ENCODE data around the gene RTN4IP1.

Gene RTN4IP1

GRCh38 chr6:106608080-106608668 is 21.1 kb downstream of the RTN4IP1 start:
- Histone ChIP-seq H3K79me1 (ENCODE audit: low read depth, low read length) (peaks cover 2% of the 10 kb centered on the region), H2AK5ac (ENCODE audit: low read depth, low read length) (no peak overlapping the region), H3K18ac (ENCODE audit: low read length) (no peak overlapping the region), H3K27ac (replicated peaks; ENCODE audit: low read length) (no peak overlapping the region), H2BK5ac (ENCODE audit: low read length) (no peak overlapping the region), H3K27me3 (ENCODE audit: control insufficient read depth in 3 of 3, insufficient read depth in 3 of 3, low read depth in 1 of 3, low read length in 3 of 3) (peaks cover 0 to 2% (median 0%) of the 10 kb centered on the region in 3 experiments), H3K4me1 (ENCODE audit: control insufficient read depth in 2 of 2, insufficient read depth in 1 of 2, low read depth in 1 of 2, low read length in 2 of 2) (no peaks in the 10 kb centered on the region), H3K9ac (ENCODE audit: low read depth, low read length, poor library complexity) (no peak overlapping the region), H3K4me3 (ENCODE audit: low read length in 2 of 2) (no peak overlapping the region), H2BK15ac (ENCODE audit: low read length) (no peak overlapping the region), H3K4ac (ENCODE audit: low read length) (no peak overlapping the region), H3K14ac (ENCODE audit: low read length) (no peak overlapping the region), H2BK120ac (ENCODE audit: low read depth, low read length) (no peak overlapping the region), H3K9me3 (replicated peaks in 1 of 2; ENCODE audit: control insufficient read depth in 2 of 2, insufficient read depth in 1 of 2, low read depth in 1 of 2, low read length in 2 of 2) (no peaks in the 10 kb centered on the region), H3K23ac (ENCODE audit: low read depth, low read length, poor library complexity) (no peak overlapping the region), H4K8ac (ENCODE audit: low read depth, low read length) (no peak overlapping the region), H3K36me3 (replicated peaks in 1 of 2; ENCODE audit: control insufficient read depth in 2 of 2, insufficient read depth in 2 of 2, low read length in 2 of 2) (peaks cover 0 to 2% of the 10 kb centered on the region in 2 donors), H4K91ac (ENCODE audit: low read depth, low read length, poor library complexity) (no peak overlapping the region), H2BK12ac (ENCODE audit: low read length) (no peak overlapping the region), H3K4me2 (ENCODE audit: insufficient read depth, low read length, poor library complexity, severe bottlenecking) (no peak overlapping the region), H2AFZ (ENCODE audit: low read length) (no peak overlapping the region)
- DNase-seq (ENCODE audit: low spot score): peak; percentile 46
- no CpG with 5 or more reads among the region's 2 CpGs for whole genome bisulfite sequencing, 2 donors (ENCODE audit: extremely low coverage in 2 of 2, insufficient read length in 2 of 2, insufficient replicate concordance in 1 of 2)

- Histone ChIP-seq H3K36me3 (replicated peaks in 1 of 2; ENCODE audit: control insufficient read depth in 2 of 2, insufficient read depth in 2 of 2, low read length in 2 of 2) (peaks cover 0 to 2% of the 10 kb centered on the region in 2 donors), H4K8ac (ENCODE audit: low read depth, low read length) (no peak overlapping the region), H2AFZ (ENCODE audit: low read length) (no peak overlapping the region), H3K27ac (replicated peaks; ENCODE audit: low read length) (no peak overlapping the region), H3K9me3 (replicated peaks in 1 of 2; ENCODE audit: control insufficient read depth in 2 of 2, insufficient read depth in 1 of 2, low read depth in 1 of 2, low read length in 2 of 2) (no peaks in the 10 kb centered on the region), H3K9ac (ENCODE audit: low read depth, low read length, poor library complexity) (no peak overlapping the region), H3K27me3 (ENCODE audit: control insufficient read depth in 3 of 3, insufficient read depth in 3 of 3, low read depth in 1 of 3, low read length in 3 of 3) (peaks cover 0 to 2% (median 0%) of the 10 kb centered on the region in 3 experiments), H2BK12ac (ENCODE audit: low read length) (no peak overlapping the region), H2BK15ac (ENCODE audit: low read length) (no peak overlapping the region), H2AK5ac (ENCODE audit: low read depth, low read length) (no peak overlapping the region), H3K23ac (ENCODE audit: low read depth, low read length, poor library complexity) (no peak overlapping the region), H3K14ac (ENCODE audit: low read length) (no peak overlapping the region), H3K18ac (ENCODE audit: low read length) (no peak overlapping the region), H2BK120ac (ENCODE audit: low read depth, low read length) (no peak overlapping the region), H3K4me1 (ENCODE audit: control insufficient read depth in 2 of 2, insufficient read depth in 1 of 2, low read depth in 1 of 2, low read length in 2 of 2) (no peaks in the 10 kb centered on the region), H3K4me3 (ENCODE audit: low read length in 2 of 2) (no peak overlapping the region), H3K4me2 (ENCODE audit: insufficient read depth, low read length, poor library complexity, severe bottlenecking) (no peak overlapping the region), H3K79me1 (ENCODE audit: low read depth, low read length) (peaks cover 2% of the 10 kb centered on the region), H4K91ac (ENCODE audit: low read depth, low read length, poor library complexity) (no peak overlapping the region), H3K4ac (ENCODE audit: low read length) (no peak overlapping the region), H2BK5ac (ENCODE audit: low read length) (no peak overlapping the region)
- no peak for DNase-seq (ENCODE audit: low spot score)
- no CpG with 5 or more reads among the region's 2 CpGs for WGBS, 2 donors (ENCODE audit: extremely low coverage in 2 of 2, insufficient read length in 2 of 2, insufficient replicate concordance in 1 of 2)
Measured at GRCh38 chr6:106600329-106600728, 29.0 kb downstream of the RTN4IP1 start.

- no peak for DNase-seq (ENCODE audit: low spot score)
- no peak overlapping the region for H3K9ac ChIP-seq (ENCODE audit: low read depth, low read length, poor library complexity)
- no CpG with 5 or more reads among the region's 2 CpGs for WGBS, 2 donors (ENCODE audit: extremely low coverage in 2 of 2, insufficient read length in 2 of 2, insufficient replicate concordance in 1 of 2)
- H3K14ac ChIP-seq (ENCODE audit: low read length): no peak overlapping the region
- no peaks in the 10 kb centered on the region for H3K36me3 ChIP-seq (replicated peaks in 1 of 2; ENCODE audit: control insufficient read depth in 2 of 2, insufficient read depth in 2 of 2, low read length in 2 of 2)
- no peak overlapping the region for H3K23ac ChIP-seq (ENCODE audit: low read depth, low read length, poor library complexity)
- no peak overlapping the region for H3K4me2 ChIP-seq (ENCODE audit: insufficient read depth, low read length, poor library complexity, severe bottlenecking)
- H3K4me3 ChIP-seq (ENCODE audit: low read length in 2 of 2): no peak overlapping the region
- peaks cover 1% of the 10 kb centered on the region for H3K79me1 ChIP-seq (ENCODE audit: low read depth, low read length)
- no peak overlapping the region for H3K27ac ChIP-seq (replicated peaks; ENCODE audit: low read length)
- no peaks in the 10 kb centered on the region for H3K9me3 ChIP-seq (replicated peaks in 1 of 2; ENCODE audit: control insufficient read depth in 2 of 2, insufficient read depth in 1 of 2, low read depth in 1 of 2, low read length in 2 of 2)
- no peaks in the 10 kb centered on the region for H3K27me3 ChIP-seq (ENCODE audit: control insufficient read depth in 3 of 3, insufficient read depth in 3 of 3, low read depth in 1 of 3, low read length in 3 of 3)
- H2BK5ac ChIP-seq (ENCODE audit: low read length): no peak overlapping the region
- H4K8ac ChIP-seq (ENCODE audit: low read depth, low read length): no peak overlapping the region
- no peak overlapping the region for H2BK15ac ChIP-seq (ENCODE audit: low read length)
- no peak overlapping the region for H2BK12ac ChIP-seq (ENCODE audit: low read length)
- no peak overlapping the region for H4K91ac ChIP-seq (ENCODE audit: low read depth, low read length, poor library complexity)
- H2AFZ ChIP-seq (ENCODE audit: low read length): no peak overlapping the region
- no peak overlapping the region for H3K4ac ChIP-seq (ENCODE audit: low read length)
- no peak overlapping the region for H2BK120ac ChIP-seq (ENCODE audit: low read depth, low read length)
- no peaks in the 10 kb centered on the region for H3K4me1 ChIP-seq (ENCODE audit: control insufficient read depth in 2 of 2, insufficient read depth in 1 of 2, low read depth in 1 of 2, low read length in 2 of 2)
- H3K18ac ChIP-seq (ENCODE audit: low read length): no peak overlapping the region
- H2AK5ac ChIP-seq (ENCODE audit: low read depth, low read length): no peak overlapping the region
Measured at GRCh38 chr6:106599440-106599839, 29.9 kb downstream of the RTN4IP1 start.

- Histone ChIP-seq H3K27ac (replicated peaks; ENCODE audit: low read length) (no peak overlapping the region), H3K9me3 (replicated peaks in 1 of 2; ENCODE audit: control insufficient read depth in 2 of 2, insufficient read depth in 1 of 2, low read depth in 1 of 2, low read length in 2 of 2) (no peaks in the 10 kb centered on the region), H2AK5ac (ENCODE audit: low read depth, low read length) (no peak overlapping the region), H3K4me2 (ENCODE audit: insufficient read depth, low read length, poor library complexity, severe bottlenecking) (no peak overlapping the region), H3K23ac (ENCODE audit: low read depth, low read length, poor library complexity) (no peak overlapping the region), H2BK12ac (ENCODE audit: low read length) (no peak overlapping the region), H4K91ac (ENCODE audit: low read depth, low read length, poor library complexity) (no peak overlapping the region), H2AFZ (ENCODE audit: low read length) (no peak overlapping the region), H3K4me3 (ENCODE audit: low read length in 2 of 2) (no peak overlapping the region), H4K8ac (ENCODE audit: low read depth, low read length) (no peak overlapping the region), H2BK15ac (ENCODE audit: low read length) (no peak overlapping the region), H3K4me1 (ENCODE audit: control insufficient read depth in 2 of 2, insufficient read depth in 1 of 2, low read depth in 1 of 2, low read length in 2 of 2) (no peaks in the 10 kb centered on the region), H3K18ac (ENCODE audit: low read length) (no peak overlapping the region), H2BK120ac (ENCODE audit: low read depth, low read length) (no peak overlapping the region), H3K14ac (ENCODE audit: low read length) (no peak overlapping the region), H2BK5ac (ENCODE audit: low read length) (no peak overlapping the region), H3K9ac (ENCODE audit: low read depth, low read length, poor library complexity) (no peak overlapping the region), H3K4ac (ENCODE audit: low read length) (no peak overlapping the region), H3K36me3 (replicated peaks in 1 of 2; ENCODE audit: control insufficient read depth in 2 of 2, insufficient read depth in 2 of 2, low read length in 2 of 2) (peaks cover 0 to 4% of the 10 kb centered on the region in 2 donors), H3K79me1 (ENCODE audit: low read depth, low read length) (peaks cover 1% of the 10 kb centered on the region), H3K27me3 (ENCODE audit: control insufficient read depth in 3 of 3, insufficient read depth in 3 of 3, low read depth in 1 of 3, low read length in 3 of 3) (no peaks in the 10 kb centered on the region)
- no CpG with 5 or more reads among the region's 3 CpGs for WGBS, 2 donors (ENCODE audit: extremely low coverage in 2 of 2, insufficient read length in 2 of 2, insufficient replicate concordance in 1 of 2)
- DNase-seq (ENCODE audit: low spot score): no peak
Measured at GRCh38 chr6:106591111-106591825, 38.0 kb downstream of the RTN4IP1 start.
